Progenitor cell of endocrine pancreas (in vitro differentiated cells): ENCODE results near the gene CACNA1E. TPM values are rescaled to one million over a fixed set of nuclear protein-coding genes. Genes with fewer than 3 reads are reported as not detected.

ENCODE experiments used
- DNase-seq: peaks from one replicate; pipeline ENCODE4 v3.0.0; 2021; ENCODE audit warnings: low spot score; ENCODE audit not compliant: unreplicated experiment
- H3K27ac Mint-ChIP-seq: 2 replicates; pipeline ENCODE4 v1.8.0; 2021; ENCODE audit warnings: mild to moderate bottlenecking, moderate library complexity, mixed read lengths
- H3K27me3 Mint-ChIP-seq: 2 replicates; pipeline ENCODE4 v1.8.0; 2021; ENCODE audit warnings: mixed read lengths
- H3K36me3 Mint-ChIP-seq: 2 replicates; pipeline ENCODE4 v1.8.0; 2022; ENCODE audit warnings: mixed read lengths; ENCODE audit not compliant: insufficient read depth
- H3K4me1 Mint-ChIP-seq: 2 replicates; pipeline ENCODE4 v1.8.0; 2021; ENCODE audit warnings: low read depth, mixed read lengths
- H3K4me3 Mint-ChIP-seq: 2 replicates; pipeline ENCODE4 v1.8.0; 2021; ENCODE audit warnings: low read depth, mild to moderate bottlenecking, moderate library complexity, mixed read lengths
- H3K9me3 Mint-ChIP-seq: 2 replicates; pipeline ENCODE4 v1.8.0; 2021; ENCODE audit warnings: low read depth, mixed read lengths
- CTCF ChIP-seq: fragments of 200-600 bp; sonication (generic); IDR thresholded peaks from one replicate; pipeline ENCODE4 v1.5.0; 2021; ENCODE audit warnings: antibody characterized with exemption, mild to moderate bottlenecking; ENCODE audit not compliant: unreplicated experiment
- total RNA-seq: library from RNA; stranded (reverse); gene quantifications from 2 replicates; pipeline ENCODE4 v1.2.1, GENCODE V29; 2021

CACNA1E gene
- total RNA-seq, 1 donor from 2014 or later: 0.55 TPM

GRCh38 chr1:181608948-181609347 is 125.6 kb downstream of the CACNA1E start:
- Mint-ChIP-seq H3K4me3 (no peak overlapping the region), H3K27me3 (peaks cover 28% of the 10 kb centered on the region), H3K36me3 (no peaks in the 10 kb centered on the region), H3K4me1 (no peaks in the 10 kb centered on the region), H3K9me3 (no peaks in the 10 kb centered on the region), H3K27ac (no peak overlapping the region)
- TF ChIP-seq CTCF: no peak
- DNase-seq: no peak

GRCh38 chr1:181612100-181612499 is 128.8 kb downstream of the CACNA1E start:
- Mint-ChIP-seq H3K27ac (no peak overlapping the region), H3K9me3 (peaks cover 3% of the 10 kb centered on the region), H3K4me1 (no peaks in the 10 kb centered on the region), H3K36me3 (no peaks in the 10 kb centered on the region), H3K27me3 (peaks cover 18% of the 10 kb centered on the region), H3K4me3 (no peak overlapping the region)
- TF ChIP-seq CTCF: no peak
- no peak for DNase-seq

- no peak for DNase-seq
- Mint-ChIP-seq H3K27ac (no peak overlapping the region), H3K27me3 (peaks cover 3% of the 10 kb centered on the region), H3K4me3 (no peak overlapping the region), H3K36me3 (no peaks in the 10 kb centered on the region), H3K9me3 (peaks cover 3% of the 10 kb centered on the region), H3K4me1 (no peaks in the 10 kb centered on the region)
- TF ChIP-seq CTCF: no peak
Observed at GRCh38 chr1:181618559-181618958, 135.2 kb downstream of the CACNA1E start.

- Mint-ChIP-seq H3K9me3 (no peaks in the 10 kb centered on the region), H3K4me3 (no peak overlapping the region), H3K27me3 (peaks cover 3% of the 10 kb centered on the region), H3K36me3 (no peaks in the 10 kb centered on the region), H3K27ac (no peak overlapping the region), H3K4me1 (no peaks in the 10 kb centered on the region)
- no peak for DNase-seq
- TF ChIP-seq CTCF: no peak
Observed at GRCh38 chr1:181620183-181620582, 136.9 kb downstream of the CACNA1E start.

- no peak for TF ChIP-seq CTCF
- Mint-ChIP-seq H3K4me3 (no peak overlapping the region), H3K4me1 (no peaks in the 10 kb centered on the region), H3K9me3 (no peaks in the 10 kb centered on the region), H3K36me3 (no peaks in the 10 kb centered on the region), H3K27ac (no peak overlapping the region), H3K27me3 (peaks cover 7% of the 10 kb centered on the region)
- DNase-seq: no peak
Observed at GRCh38 chr1:181623850-181624249, 140.5 kb downstream of the CACNA1E start.
